Measurements from ENCODE around the gene VPS37B. TPM values are rescaled to one million over a fixed set of nuclear protein-coding genes. Genes with fewer than 3 reads are reported as not detected.

The VPS37B gene
- total and polyA plus RNA-seq, 2 donors = 8.9 to 28.2 TPM

DNA sequence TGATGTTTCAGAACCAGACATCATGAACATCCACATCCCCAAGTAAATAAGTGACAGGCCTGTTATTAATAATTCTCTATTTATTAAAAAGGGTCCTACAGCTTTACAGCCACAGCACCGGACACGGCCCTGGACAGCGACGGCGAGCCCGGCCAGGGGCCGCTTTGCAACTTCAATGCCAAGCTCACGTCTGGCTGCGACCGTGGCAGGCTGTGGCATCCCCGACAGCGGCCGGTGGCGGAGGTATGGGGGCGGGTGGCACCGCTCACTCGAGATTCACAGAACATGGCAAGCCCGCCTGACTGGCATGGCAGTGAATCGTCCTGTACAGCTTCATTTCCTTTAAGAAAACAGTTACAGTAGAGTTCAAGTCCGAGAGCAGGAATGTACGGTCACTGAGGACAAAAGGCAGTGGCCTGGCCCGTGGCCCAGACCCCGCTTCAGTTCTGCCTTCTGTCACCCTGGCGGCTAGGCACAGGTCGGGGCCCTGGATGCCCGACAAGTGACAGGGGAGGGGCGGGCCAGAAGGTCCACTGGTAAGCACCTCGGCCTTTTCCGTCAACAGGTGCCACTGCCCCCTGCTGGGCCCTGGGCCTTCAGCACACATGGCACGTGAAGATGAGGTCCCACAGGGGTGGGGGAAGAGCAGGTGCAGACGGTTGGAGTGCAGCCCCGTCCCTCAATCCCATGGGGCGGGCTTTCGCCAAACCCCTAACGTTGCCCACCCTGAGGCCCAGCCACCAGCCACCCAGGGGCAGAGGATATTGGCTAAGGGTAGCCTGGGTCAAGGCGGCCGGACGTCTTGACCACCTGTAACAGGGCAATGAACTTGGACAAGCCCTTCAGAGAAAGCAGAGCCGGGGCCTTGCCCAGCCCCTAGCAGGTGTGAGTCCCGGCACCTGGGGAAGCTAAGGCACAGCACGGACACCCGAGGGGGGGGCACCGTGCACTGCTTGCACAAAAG, 30.4 kb downstream of the VPS37B start:
- H3K27ac ChIP-seq (ENCODE audit: low read depth in 1 of 2, low read length in 1 of 2) = peak overlapping the region in 1 of 2 donors; percentile 55
- 93% methylated on average over 43 of the region's 43 CpGs for WGBS
- no peak overlapping the region for H3K4me3 ChIP-seq (ENCODE audit: low read length in 2 of 2)
- H3K4me1 ChIP-seq (ENCODE audit: control insufficient read depth in 2 of 2, insufficient read depth in 2 of 2, low read length in 2 of 2) = peaks cover 3 to 31% of the 10 kb centered on the region in 2 donors
- DNase-seq (ENCODE audit: low read depth in 6 of 9, low spot score in 9 of 9) = no peak
- peaks cover 1 to 5% of the 10 kb centered on the region in 2 donors for H3K9me3 ChIP-seq (ENCODE audit: control insufficient read depth in 2 of 2, insufficient read depth in 1 of 2, low read length in 1 of 2)
- H3K27me3 ChIP-seq (ENCODE audit: control insufficient read depth in 2 of 2, insufficient read depth in 1 of 2, low read length in 1 of 2) = no peaks in the 10 kb centered on the region
- peaks cover 86 to 89% of the 10 kb centered on the region in 2 donors for H3K36me3 ChIP-seq (ENCODE audit: control insufficient read depth in 2 of 2, insufficient read depth in 2 of 2, low read length in 1 of 2)

DNA sequence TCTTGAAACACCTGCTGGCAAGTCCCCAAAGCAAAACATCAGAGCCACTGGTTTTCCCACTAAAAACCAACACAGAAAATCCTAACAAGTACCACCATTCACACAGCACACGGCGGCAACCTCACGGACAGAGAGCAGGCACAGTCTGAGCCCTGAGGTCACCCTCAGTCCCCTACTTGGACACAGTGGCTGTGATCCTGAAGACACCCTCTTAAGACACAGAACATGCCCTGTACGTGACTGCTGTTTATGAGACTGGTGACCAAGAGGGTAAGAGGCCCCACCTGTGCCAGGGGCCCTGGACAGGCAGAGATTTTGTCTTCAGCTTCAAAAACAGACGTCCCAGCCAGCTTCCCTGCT, 31.1 kb downstream of the VPS37B start:
- Histone ChIP-seq H3K27ac (ENCODE audit: low read depth in 1 of 2, low read length in 1 of 2) (peak overlapping the region in 1 of 2 donors; percentile 55), H3K27me3 (ENCODE audit: control insufficient read depth in 2 of 2, insufficient read depth in 1 of 2, low read length in 1 of 2) (no peaks in the 10 kb centered on the region), H3K36me3 (ENCODE audit: control insufficient read depth in 2 of 2, insufficient read depth in 2 of 2, low read length in 1 of 2) (peaks cover 82 to 87% of the 10 kb centered on the region in 2 donors), H3K4me1 (ENCODE audit: control insufficient read depth in 2 of 2, insufficient read depth in 2 of 2, low read length in 2 of 2) (peaks cover 5 to 32% of the 10 kb centered on the region in 2 donors), H3K9me3 (ENCODE audit: control insufficient read depth in 2 of 2, insufficient read depth in 1 of 2, low read length in 1 of 2) (peaks cover 1 to 5% of the 10 kb centered on the region in 2 donors), H3K4me3 (ENCODE audit: low read length in 2 of 2) (no peak overlapping the region)
- whole genome bisulfite sequencing = 84% methylated on average over 5 of the region's 5 CpGs
- no peak for DNase-seq (ENCODE audit: low read depth in 6 of 9, low spot score in 9 of 9)

DNA sequence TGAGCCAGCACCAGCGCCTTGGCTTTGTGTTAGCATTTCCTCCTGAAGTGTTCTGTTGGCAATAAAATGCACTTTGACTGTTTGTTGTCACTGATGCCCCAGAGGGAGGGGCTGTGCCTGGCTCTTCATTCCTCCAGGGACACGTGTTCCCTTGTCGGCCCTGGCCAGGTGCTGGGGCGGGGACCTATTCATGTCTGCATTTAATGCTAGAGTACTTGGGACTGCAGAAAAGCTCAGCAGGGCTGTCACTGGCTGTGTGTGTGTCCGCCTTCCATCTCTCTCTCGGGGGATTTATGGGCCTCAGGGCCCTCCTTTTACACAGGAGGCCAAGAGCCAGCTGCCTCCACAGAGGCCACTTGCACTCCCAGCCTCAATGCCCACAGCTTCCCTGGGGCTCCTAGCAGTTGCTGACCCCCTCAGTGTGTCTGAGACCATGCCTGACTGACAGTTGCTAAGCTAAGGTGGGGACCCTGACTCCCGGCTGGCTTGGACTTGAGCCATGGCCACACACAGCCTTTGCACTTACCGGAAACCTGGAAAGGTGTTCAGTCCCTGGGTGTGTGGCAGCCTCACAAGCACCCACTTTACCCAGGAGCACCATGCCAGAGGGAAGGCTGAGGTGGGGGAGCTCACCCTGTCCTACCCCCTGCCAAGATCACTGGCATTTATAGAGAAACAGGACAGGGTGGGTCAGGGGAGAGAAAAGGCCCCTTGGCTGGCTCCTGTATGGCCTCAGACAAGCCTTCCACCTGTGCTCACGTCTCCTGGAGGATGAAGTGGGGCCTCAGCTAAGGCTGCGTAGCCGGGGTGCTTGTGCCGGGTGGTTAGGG, 32.8 kb downstream of the VPS37B start:
- Histone ChIP-seq H3K4me1 (ENCODE audit: control insufficient read depth in 2 of 2, insufficient read depth in 2 of 2, low read length in 2 of 2) (peaks cover 5 to 32% of the 10 kb centered on the region in 2 donors), H3K27ac (ENCODE audit: low read depth in 1 of 2, low read length in 1 of 2) (peak overlapping the region in 1 of 2 donors; percentile 79), H3K4me3 (ENCODE audit: low read length in 2 of 2) (no peak overlapping the region), H3K9me3 (ENCODE audit: control insufficient read depth in 2 of 2, insufficient read depth in 1 of 2, low read length in 1 of 2) (peaks cover 1 to 5% of the 10 kb centered on the region in 2 donors), H3K36me3 (ENCODE audit: control insufficient read depth in 2 of 2, insufficient read depth in 2 of 2, low read length in 1 of 2) (peaks cover 84% of the 10 kb centered on the region in 2 donors), H3K27me3 (ENCODE audit: control insufficient read depth in 2 of 2, insufficient read depth in 1 of 2, low read length in 1 of 2) (no peaks in the 10 kb centered on the region)
- WGBS = 87% methylated on average over 12 of the region's 12 CpGs
- no peak for DNase-seq (ENCODE audit: low read depth in 6 of 9, low spot score in 9 of 9)

DNA sequence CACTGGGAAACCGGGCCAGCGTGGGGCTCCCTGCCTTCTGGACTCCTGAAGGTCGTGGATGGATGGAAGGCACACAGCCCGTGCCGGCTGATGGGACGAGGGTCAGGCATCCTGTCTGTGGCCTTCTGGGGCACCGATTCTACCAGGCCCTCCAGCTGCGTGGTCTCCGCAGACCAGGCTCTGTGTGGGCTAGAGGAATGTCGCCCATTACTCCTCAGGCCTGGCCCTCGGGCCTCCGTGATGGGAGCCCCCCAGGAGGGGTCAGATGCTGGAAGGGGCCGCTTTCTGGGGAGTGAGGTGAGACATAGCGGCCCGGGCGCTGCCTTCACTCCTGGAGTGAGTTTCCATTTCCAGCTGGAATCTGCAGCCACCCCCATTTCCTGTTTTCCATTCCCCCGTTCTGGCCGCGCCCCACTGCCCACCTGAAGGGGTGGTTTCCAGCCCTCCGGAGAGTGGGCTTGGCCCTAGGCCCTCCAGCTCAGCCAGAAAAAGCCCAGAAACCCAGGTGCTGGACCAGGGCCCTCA, 33.8 kb downstream of the VPS37B start:
- 87% methylated on average over 20 of the region's 20 CpGs for WGBS
- H3K27ac ChIP-seq (ENCODE audit: low read depth in 1 of 2, low read length in 1 of 2) = peak overlapping the region in 1 of 2 donors; percentile 36
- peaks cover 5 to 32% of the 10 kb centered on the region in 2 donors for H3K4me1 ChIP-seq (ENCODE audit: control insufficient read depth in 2 of 2, insufficient read depth in 2 of 2, low read length in 2 of 2)
- no peak overlapping the region for H3K4me3 ChIP-seq (ENCODE audit: low read length in 2 of 2)
- DNase-seq (ENCODE audit: low read depth in 6 of 9, low spot score in 9 of 9) = no peak
- H3K36me3 ChIP-seq (ENCODE audit: control insufficient read depth in 2 of 2, insufficient read depth in 2 of 2, low read length in 1 of 2) = peaks cover 78 to 79% of the 10 kb centered on the region in 2 donors
- peaks cover 1 to 5% of the 10 kb centered on the region in 2 donors for H3K9me3 ChIP-seq (ENCODE audit: control insufficient read depth in 2 of 2, insufficient read depth in 1 of 2, low read length in 1 of 2)
- H3K27me3 ChIP-seq (ENCODE audit: control insufficient read depth in 2 of 2, insufficient read depth in 1 of 2, low read length in 1 of 2) = no peaks in the 10 kb centered on the region

DNA sequence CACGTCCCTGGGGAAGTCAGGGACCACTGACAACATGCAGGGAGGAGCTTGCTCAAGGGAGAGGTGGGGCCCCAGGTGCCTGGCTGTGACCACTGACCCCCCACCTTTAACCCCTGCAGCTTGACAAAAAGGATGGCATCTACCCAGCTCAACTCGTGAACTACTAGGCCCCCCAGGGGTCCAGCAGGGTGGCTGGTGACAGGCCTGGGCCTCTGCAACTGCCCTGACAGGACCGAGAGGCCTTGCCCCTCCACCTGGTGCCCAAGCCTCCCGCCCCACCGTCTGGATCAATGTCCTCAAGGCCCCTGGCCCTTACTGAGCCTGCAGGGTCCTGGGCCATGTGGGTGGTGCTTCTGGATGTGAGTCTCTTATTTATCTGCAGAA, 34.3 kb downstream of the VPS37B start:
- Histone ChIP-seq H3K27ac (ENCODE audit: low read depth in 1 of 2, low read length in 1 of 2) (no peak overlapping the region), H3K36me3 (ENCODE audit: control insufficient read depth in 2 of 2, insufficient read depth in 2 of 2, low read length in 1 of 2) (peaks cover 77 to 79% of the 10 kb centered on the region in 2 donors), H3K4me3 (ENCODE audit: low read length in 2 of 2) (no peak overlapping the region), H3K27me3 (ENCODE audit: control insufficient read depth in 2 of 2, insufficient read depth in 1 of 2, low read length in 1 of 2) (no peaks in the 10 kb centered on the region), H3K9me3 (ENCODE audit: control insufficient read depth in 2 of 2, insufficient read depth in 1 of 2, low read length in 1 of 2) (peaks cover 1 to 5% of the 10 kb centered on the region in 2 donors), H3K4me1 (ENCODE audit: control insufficient read depth in 2 of 2, insufficient read depth in 2 of 2, low read length in 2 of 2) (peaks cover 5 to 32% of the 10 kb centered on the region in 2 donors)
- 93% methylated on average over 5 of the region's 5 CpGs for WGBS
- no peak for DNase-seq (ENCODE audit: low read depth in 6 of 9, low spot score in 9 of 9)

DNA sequence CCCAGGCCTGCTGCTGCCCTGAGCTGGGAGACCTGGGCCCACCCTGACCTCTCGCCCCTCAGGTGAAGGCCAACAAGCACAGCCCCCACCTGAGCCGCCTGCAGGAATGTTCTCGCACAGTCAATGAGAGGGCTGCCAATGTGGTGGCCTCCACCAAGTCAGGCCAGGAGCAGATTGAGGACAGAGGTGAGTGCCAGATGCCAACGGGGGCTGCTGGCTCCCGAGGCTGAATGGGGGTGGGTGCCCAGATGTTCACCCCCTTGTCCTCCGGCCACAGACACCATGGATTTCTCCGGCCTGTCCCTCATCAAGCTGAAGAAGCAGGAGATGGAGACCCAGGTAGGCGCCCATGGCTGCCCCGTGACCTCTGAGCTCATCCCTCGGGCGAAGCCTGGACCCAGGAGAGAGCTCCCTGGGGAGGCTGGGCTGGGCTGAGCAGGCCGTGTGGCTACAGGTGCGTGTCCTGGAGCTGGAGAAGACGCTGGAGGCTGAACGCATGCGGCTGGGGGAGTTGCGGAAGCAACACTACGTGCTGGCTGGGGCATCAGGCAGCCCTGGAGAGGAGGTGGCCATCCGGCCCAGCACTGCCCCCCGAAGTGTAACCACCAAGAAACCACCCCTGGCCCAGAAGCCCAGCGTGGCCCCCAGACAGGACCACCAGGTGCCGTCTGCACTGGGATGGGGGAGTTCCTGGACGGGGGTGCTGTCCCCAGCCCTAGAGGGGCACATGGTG, 34.9 kb downstream of the VPS37B start:
- peaks cover 77 to 79% of the 10 kb centered on the region in 2 donors for H3K36me3 ChIP-seq (ENCODE audit: control insufficient read depth in 2 of 2, insufficient read depth in 2 of 2, low read length in 1 of 2)
- H3K27ac ChIP-seq (ENCODE audit: low read depth in 1 of 2, low read length in 1 of 2) = peak overlapping the region in 1 of 2 donors; percentile 33
- H3K27me3 ChIP-seq (ENCODE audit: control insufficient read depth in 2 of 2, insufficient read depth in 1 of 2, low read length in 1 of 2) = no peaks in the 10 kb centered on the region
- no peak overlapping the region for H3K4me3 ChIP-seq (ENCODE audit: low read length in 2 of 2)
- H3K4me1 ChIP-seq (ENCODE audit: control insufficient read depth in 2 of 2, insufficient read depth in 2 of 2, low read length in 2 of 2) = peaks cover 5 to 31% of the 10 kb centered on the region in 2 donors
- 96% methylated on average over 23 of the region's 23 CpGs for WGBS
- peaks cover 1 to 5% of the 10 kb centered on the region in 2 donors for H3K9me3 ChIP-seq (ENCODE audit: control insufficient read depth in 2 of 2, insufficient read depth in 1 of 2, low read length in 1 of 2)
- DNase-seq (ENCODE audit: low read depth in 6 of 9, low spot score in 9 of 9) = no peak

DNA sequence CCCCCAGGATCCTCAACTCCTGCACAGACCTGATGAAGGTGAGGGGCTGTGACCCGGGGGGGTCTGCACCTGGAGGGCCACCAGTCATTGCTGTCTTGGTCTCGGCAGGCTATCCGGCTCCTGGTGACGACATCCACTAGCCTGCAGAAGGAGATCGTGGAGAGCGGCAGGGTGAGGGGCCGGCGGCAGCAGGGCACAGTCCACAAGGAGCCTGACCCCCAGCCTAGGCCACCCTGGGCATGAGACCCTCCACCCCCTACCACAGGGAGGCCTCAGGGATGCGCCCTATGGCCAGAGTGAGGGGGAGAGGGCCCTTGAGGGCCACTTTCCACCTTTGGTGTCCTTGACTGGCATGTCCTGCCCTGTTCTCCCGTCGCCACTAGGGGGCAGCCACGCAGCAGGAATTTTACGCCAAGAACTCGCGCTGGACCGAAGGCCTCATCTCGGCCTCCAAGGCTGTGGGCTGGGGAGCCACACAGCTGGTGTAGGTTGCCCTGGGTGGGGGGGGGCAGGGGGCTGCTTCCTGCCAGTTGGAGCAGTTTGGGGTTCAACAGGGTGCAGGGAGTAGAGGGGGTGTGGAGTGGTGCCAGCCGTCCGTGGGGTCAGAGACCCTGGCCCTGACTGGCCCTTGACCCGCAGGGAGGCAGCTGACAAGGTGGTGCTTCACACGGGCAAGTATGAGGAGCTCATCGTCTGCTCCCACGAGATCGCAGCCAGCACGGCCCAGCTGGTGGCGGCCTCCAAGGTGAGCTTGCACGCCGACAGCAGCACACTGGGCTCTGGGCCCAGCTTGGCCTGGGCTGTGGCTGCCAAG, 35.7 kb downstream of the VPS37B start:
- peaks cover 5 to 23% of the 10 kb centered on the region in 2 donors for H3K4me1 ChIP-seq (ENCODE audit: control insufficient read depth in 2 of 2, insufficient read depth in 2 of 2, low read length in 2 of 2)
- H3K27me3 ChIP-seq (ENCODE audit: control insufficient read depth in 2 of 2, insufficient read depth in 1 of 2, low read length in 1 of 2) = no peaks in the 10 kb centered on the region
- peaks cover 75 to 78% of the 10 kb centered on the region in 2 donors for H3K36me3 ChIP-seq (ENCODE audit: control insufficient read depth in 2 of 2, insufficient read depth in 2 of 2, low read length in 1 of 2)
- H3K4me3 ChIP-seq (ENCODE audit: low read length in 2 of 2) = no peak overlapping the region
- 62% methylated on average over 28 of the region's 28 CpGs for WGBS
- peak in 6 of 9 donors; percentile 52 to 84 (median 74) for DNase-seq (ENCODE audit: low read depth in 6 of 9, low spot score in 9 of 9)
- H3K9me3 ChIP-seq (ENCODE audit: control insufficient read depth in 2 of 2, insufficient read depth in 1 of 2, low read length in 1 of 2) = peaks cover 1 to 4% of the 10 kb centered on the region in 2 donors
- peak overlapping the region in 1 of 2 donors; percentile 33 for H3K27ac ChIP-seq (ENCODE audit: low read depth in 1 of 2, low read length in 1 of 2)

Data from thymus (tissue), 11 donors.